HG02970 (cell line): ENCODE results near the gene FKBP2.

Experiments used
- ATAC-seq: cut with Tn5 transposase; IDR thresholded peaks from one replicate; pipeline ENCODE4 v1.9.1; 2021; ENCODE audit warnings: mild to moderate bottlenecking, moderate library complexity, moderate number of reproducible peaks; ENCODE audit not compliant: unreplicated experiment, low FRiP score

Gene FKBP2

GRCh38 chr11:64260147-64260708 lies 19.3 kb downstream of the FKBP2 start:
- no peak for ATAC-seq

GRCh38 chr11:64261556-64262080 lies 20.7 kb downstream of the FKBP2 start:
- ATAC-seq, result no peak

GRCh38 chr11:64262271-64263002 lies 21.5 kb downstream of the FKBP2 start:
- ATAC-seq, result no peak

- ATAC-seq, result no peak
Measured at GRCh38 chr11:64263021-64263946, 22.4 kb downstream of the FKBP2 start.

GRCh38 chr11:64263947-64264317 lies 23.0 kb downstream of the FKBP2 start:
- ATAC-seq, result no peak

- no peak for ATAC-seq
Measured at GRCh38 chr11:64264371-64264852, 23.5 kb downstream of the FKBP2 start.

GRCh38 chr11:64265176-64266160 lies 24.6 kb downstream of the FKBP2 start:
- ATAC-seq, result no peak

- ATAC-seq, result no peak
Measured at GRCh38 chr11:64266339-64266738, 25.4 kb downstream of the FKBP2 start.

GRCh38 chr11:64267207-64267945 lies 26.5 kb downstream of the FKBP2 start:
- ATAC-seq, result no peak

GRCh38 chr11:64268025-64268892 lies 27.4 kb downstream of the FKBP2 start:
- ATAC-seq, result no peak

GRCh38 chr11:64268893-64269539 lies 28.1 kb downstream of the FKBP2 start:
- no peak for ATAC-seq

GRCh38 chr11:64269540-64270220 lies 28.8 kb downstream of the FKBP2 start:
- ATAC-seq, result peak; percentile 68

GRCh38 chr11:64275031-64275800 lies 34.3 kb downstream of the FKBP2 start:
- no peak for ATAC-seq

GRCh38 chr11:64275841-64276240 lies 34.9 kb downstream of the FKBP2 start:
- ATAC-seq, result no peak

- ATAC-seq, result no peak
Measured at GRCh38 chr11:64276653-64277431, 35.9 kb downstream of the FKBP2 start.
